ENCODE data around the gene SLK.

The SLK gene

DNA sequence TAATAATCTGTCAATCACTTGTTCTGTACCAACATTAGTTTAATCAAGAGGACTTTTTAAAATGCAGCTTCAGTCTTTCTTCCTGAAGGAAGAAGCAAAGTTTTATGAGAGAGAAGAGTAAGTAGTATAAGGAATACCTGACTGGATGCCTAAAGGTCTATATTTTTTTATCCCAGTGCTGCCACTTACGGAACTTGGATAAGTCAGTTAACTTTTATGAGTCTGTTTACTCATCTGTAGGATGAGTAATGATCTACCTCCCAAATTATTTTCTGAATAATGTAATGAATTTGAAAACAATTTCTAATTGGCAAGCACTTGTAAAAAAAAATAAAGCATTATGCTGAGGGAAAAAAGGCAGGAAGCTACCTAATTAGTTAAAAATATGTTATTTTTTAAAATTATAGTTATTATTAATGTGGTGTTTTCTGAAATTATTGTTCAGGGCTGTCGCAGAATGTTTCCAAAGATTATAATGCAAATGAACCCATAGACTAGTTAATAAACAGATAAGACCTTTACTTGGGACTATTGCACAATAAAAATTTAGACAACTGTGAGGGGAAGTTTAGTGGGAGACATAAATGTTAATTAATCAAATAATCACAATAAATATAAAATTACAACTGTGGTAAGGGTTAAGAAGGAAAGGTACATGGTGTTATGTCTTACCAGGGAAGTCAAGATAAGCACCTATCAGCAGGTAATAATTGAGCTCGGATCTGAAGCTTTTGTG, 24.6 kb downstream of the SLK start:
- no peak for DNase-seq

- no peak for DNase-seq
Observed at GRCh38 chr10:103995134-103995533, 28.2 kb downstream of the SLK start.

- no peak for DNase-seq
Observed at GRCh38 chr10:103998805-103999204, 31.9 kb downstream of the SLK start.

DNA sequence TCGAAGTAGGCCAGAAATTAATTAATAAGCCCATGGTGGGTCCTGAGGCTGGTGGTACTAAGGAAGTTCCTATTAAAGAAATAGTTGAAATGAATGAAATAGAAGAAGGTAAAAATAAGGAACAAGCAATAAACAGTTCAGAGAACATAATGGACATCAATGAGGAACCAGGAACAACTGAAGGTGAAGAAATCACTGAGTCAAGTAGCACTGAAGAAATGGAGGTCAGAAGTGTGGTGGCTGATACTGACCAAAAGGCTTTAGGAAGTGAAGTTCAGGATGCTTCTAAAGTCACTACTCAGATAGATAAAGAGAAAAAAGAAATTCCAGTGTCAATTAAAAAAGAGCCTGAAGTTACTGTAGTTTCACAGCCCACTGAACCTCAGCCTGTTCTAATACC, 36.0 kb downstream of the SLK start:
- DNase-seq, result no peak

GRCh38 chr10:104005172-104005863, 38.4 kb downstream of the SLK start:
- no peak for DNase-seq

DNA sequence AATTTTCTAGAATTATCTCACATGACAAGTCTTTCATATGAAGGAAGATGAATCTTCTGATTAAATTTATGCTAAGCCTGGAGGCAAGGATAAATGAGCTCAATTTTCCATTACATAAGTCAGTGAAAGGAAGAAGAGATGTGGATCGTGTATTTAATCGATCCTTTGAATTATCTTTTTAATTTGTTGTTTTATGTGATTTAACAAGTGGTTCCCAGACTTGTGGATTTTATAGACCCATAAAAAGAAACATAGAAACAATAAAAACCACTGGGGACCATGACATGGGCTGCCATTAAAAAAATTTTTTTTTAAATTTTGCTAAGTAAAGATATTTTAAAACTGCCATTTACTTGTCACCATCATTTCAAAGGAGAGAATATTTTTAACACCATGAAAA, 45.0 kb downstream of the SLK start:
- DNase-seq, result no peak

DNA sequence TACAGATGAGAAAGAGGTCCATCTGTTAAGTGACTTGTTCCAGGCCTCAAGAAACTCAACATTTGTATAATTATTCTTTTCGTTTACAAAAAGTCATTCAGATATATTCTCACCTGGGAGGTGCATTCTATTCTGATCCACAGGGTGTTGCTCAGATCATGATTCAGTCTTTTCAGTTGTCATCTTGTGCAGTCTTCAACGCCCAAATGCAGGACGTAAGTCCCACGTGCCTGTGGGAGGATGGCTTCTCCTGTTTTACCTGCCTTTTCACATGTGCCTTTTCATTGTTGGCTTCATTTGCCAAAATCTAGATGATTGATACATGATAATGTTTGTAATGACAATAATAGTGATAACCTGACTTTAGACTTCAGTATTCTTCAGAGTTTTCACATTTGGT, 46.5 kb downstream of the SLK start:
- DNase-seq, result no peak

DNA sequence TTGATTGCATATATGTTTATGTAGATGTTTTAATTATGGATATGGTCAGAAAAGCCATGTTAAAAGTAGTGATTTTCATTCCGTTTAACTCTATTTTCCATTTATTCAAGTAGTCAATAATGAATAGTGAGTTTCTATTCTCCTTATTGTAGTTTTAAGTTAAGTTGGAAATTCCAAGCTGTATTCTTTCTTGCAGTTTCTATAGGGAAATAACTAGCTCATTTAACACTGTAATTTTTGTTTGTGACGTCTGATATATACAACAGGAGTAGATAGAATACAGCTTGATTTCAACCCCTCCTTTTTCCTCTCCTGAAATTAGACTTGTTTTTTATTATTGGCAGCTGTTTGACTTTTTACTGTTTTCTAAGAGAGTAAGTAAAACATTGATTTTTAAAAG, 47.2 kb downstream of the SLK start:
- DNase-seq, result no peak

- no peak for DNase-seq
Observed at GRCh38 chr10:104016661-104017060, 49.7 kb downstream of the SLK start.

DNA sequence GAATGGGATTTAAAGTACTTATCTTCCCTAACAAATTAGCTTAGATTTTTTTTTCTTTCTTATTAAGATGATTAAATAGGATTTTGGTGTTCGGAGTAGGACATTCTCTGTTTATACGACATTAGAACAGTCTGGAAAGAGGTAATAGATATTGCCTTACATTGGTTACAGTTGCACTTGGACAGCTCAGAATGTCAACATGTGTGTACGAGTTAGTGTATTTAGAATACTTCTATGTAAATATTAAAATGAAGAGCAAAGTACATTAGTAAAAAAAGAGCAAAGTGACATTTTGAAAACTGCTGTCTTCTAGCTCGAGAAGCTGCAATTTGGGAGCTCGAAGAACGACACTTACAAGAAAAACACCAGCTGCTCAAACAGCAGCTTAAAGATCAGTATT, 51.5 kb downstream of the SLK start:
- DNase-seq, result no peak

DNA sequence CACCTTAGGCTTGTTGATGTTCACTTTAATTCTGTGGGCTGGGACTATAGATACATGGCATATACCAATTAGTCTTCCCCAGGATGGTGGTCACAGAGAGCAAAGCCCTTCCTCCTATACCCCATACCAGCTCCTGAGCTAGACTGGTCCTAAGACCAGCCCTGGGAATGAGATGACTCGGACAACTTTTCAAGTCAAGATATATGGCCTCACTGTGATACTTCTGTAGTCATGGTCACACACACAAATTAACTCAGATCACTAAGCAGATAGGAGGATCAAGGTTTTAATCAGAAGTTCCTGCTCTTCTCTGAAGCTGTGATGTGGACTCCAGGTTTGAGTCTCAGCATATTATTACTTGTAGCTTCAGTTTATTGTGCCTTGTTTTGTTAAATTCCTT, 53.1 kb downstream of the SLK start:
- no peak for DNase-seq

DNA sequence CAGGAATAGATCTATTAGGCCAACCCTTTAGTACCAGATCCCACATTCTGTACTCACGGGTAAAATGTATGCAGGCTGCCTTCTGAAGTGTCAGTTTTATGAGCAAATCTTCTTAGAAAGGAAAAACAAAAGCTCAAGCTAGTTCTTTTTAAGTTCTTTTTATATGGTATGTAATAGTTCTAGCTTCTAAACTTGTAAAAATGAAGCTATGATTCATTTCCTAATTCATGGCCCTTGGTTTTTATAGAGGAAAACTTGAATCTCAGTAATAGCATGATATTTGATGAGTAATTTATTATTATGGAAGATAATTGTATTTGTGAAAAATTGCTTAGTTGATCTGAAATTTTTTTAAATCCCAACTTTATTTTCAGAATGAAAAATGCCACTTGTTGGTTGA, 54.3 kb downstream of the SLK start:
- DNase-seq, result no peak

- no peak for DNase-seq
Observed at GRCh38 chr10:104022026-104022425, 55.1 kb downstream of the SLK start.

DNA sequence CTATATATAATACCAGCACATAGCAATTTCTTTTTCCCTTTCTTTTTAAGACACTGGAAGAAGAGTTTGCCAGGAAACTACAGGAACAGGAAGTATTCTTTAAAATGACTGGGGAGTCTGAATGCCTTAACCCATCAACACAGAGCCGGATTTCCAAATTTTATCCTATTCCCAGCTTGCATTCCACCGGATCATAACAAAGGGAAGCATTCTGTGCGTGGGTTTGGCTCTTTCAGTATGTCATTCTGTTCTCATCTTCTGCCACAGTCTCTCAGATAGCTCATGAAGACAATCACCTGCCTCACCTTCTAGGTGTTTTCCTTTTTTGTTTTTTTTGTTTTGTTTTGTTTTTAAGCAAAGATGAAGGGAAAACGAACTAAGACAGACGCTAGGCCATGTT, 58.6 kb downstream of the SLK start:
- no peak for DNase-seq

DNA sequence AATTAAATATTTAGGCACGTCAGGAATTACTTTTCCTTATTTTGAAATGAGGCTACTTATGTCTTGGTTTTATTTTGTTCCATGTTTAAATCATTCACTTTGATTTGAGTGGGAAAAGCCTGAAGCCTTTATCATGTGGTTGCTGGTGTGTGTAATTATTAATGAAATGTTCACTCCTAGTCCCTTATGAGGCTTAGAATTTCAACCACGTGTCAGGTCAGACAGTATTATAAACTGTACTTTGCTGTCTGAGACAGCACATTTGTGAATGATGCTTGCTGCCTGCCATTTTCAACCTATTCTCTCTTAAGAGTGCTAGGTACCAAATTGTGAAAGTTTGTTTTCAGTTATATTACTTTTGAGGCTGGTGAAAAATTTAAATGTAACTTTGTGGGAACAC, 59.8 kb downstream of the SLK start:
- no peak for DNase-seq

GRCh38 chr10:104028146-104028545, 61.2 kb downstream of the SLK start:
- no peak for DNase-seq

DNA sequence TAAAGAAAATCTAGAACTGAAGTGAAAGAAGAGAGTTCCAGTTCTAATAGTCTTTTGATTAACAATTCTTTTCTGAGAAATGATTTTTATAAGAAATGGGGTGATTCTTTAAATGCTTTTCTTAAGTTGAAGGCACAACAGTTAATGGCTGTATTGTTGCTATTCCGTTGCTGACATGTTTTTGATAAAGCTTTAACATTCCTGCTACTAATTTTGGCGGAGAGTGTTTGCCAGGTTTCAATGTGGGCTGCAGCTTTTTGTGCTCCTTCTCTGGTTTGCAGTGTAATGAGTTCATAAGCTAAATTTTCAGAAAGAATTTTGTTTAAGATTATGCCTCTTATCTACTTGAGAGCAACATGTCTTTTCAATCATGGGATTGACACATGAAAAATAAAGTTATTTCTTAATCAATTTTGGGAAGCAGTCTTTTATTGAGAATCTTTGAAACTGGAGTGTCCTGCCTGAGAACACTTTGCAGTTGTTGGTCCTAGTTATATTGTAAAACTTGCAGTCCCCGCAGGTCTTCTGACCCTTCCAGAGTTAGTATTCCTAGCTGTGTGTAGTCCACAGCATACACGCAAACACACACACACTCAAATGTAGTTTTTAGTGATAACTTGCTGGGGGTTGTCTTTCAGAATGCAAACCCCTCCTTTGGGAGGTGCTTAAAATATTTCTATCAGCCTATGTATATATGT, 62.0 kb downstream of the SLK start:
- DNase-seq, result no peak

DNA sequence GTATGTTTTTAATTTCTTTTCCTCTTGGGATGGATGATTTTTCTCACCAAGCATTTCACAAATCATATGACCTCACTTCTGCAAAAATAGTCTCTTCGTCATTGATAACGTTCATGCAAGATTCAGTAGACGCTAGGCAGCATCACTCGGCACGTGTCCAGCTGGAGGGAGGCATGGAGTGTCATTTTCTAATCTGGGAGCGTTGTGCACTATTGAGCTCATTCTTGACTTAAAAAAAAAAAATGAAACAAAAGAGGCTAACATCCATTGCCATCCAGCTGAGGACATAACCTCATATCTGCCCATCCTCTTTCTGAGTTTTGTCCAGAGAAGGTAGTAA, 62.6 kb downstream of the SLK start:
- DNase-seq, result no peak

DNA sequence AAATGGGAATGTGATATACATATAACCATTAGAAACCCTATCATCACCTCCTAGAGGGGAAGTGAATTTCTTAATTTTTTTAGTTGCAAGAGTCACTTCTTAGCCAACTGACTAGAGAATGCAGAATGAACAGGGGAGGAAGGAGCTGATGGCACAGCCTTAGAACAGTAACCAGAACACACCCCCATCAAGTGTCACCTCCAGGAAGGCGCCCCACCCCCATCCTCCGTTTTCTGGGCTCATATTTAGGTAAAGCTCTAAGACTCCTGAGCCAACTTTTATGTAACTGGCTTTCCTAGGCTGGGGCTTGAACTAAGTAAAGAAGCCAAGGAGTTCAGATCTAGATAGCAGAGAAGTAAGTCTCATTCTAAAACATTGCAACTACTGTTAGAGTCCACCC, 64.7 kb downstream of the SLK start:
- DNase-seq, result no peak

- no peak for DNase-seq
Observed at GRCh38 chr10:104032144-104032775, 65.3 kb downstream of the SLK start.

DNA sequence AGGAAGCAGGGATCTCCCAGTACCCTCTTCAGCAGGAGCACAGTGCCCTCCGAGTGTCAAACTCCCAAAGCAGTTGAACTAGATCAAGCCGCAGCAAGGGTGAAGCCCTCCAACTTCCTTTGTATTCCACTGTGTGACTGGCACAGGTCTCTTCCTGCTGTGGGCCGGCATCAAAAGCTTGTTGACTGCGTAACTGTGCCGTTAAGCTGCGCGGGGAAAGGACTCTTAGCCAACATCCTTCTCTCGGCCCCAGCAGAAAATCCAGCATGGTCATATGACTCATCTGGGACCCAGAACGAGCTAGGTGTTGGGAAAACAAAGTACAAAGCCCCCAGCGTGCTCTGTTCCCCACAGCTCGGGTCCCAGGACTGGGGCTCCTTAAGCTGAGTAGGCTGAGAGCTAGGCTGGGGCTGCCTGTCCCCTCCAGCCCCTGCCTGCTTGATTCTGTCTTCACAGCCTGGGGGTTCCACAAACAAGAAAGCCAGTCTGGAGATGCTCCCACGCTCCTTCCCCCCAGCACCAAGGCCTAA, 66.5 kb downstream of the SLK start:
- DNase-seq, result no peak

DNA sequence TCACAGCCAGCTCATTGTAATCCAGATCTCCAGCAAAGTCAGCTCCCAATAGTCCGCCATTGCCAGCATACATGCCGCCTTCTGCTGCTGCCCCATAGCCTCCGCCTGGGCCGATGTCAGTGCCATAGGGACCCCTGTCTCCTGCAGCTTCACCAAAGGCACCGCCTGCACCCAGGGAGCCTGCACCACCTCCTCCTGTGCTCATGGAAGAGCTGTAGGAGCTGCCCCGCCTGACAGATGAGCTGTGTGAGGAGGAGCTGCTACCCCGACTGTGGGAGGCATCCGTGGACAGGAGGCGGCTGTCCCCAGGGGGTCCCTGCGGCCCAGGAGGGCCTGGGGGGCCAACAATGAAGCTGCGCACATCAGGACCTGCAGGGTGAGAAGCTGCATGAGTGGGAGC, 67.0 kb downstream of the SLK start:
- DNase-seq, result no peak

DNA sequence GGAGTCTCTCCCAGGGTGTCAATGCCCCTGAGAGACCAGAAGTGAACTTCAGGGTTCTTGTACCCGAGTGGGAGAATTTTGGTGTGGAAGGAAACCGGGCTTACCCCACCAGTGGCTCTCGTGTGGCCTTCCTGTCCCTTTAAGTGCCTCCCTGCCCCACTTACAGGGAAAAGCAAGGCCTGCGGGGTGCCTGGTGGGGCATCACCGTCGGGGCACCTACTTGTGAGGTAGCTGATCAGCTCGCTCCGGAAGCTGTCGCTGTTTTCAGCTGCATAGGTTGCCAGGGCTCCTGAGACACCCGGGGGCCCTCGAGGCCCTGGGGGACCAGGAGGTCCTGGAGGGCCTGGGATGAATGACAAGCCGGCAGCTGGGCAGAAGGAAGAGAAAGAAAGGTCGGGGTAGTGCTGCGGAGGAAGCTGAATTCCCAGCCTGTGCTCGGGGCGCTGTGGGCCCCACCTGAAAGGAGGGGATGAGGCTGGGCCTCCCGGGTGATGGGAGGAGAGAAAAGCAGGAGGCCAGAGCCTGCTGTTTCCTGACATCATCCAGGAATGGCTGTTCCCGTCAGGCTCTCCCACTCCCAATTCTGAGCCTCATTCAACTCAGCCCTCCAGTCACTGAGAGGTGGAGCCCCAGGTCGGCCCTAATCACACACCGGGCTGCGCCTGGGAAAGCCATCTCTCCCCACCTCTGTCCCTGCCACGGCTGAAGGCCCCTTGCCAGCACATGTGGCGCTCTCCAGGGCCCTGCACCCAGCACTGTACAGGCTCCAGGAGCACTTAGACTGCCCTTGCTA, 67.7 kb downstream of the SLK start:
- no peak for DNase-seq
